ENCODE data around the gene FBXL17. TPM values are rescaled to one million over a fixed set of nuclear protein-coding genes. Genes with fewer than 3 reads are reported as not detected.

The FBXL17 gene
- total RNA-seq, 4 donors from 2014 or later, result 10.7 to 31.6 (median 22.1) TPM

GRCh38 chr5:108083232-108083631 is 298.7 kb downstream of the FBXL17 start:
- no peaks in the 10 kb centered on the region for H3K4me1 ChIP-seq
- no peaks in the 10 kb centered on the region for H3K27me3 ChIP-seq
- no peaks in the 10 kb centered on the region for H3K36me3 ChIP-seq
- H3K9me3 ChIP-seq, result no peaks in the 10 kb centered on the region
- DNase-seq, result no peak
- H3K4me3 ChIP-seq, result no peak overlapping the region
- H3K27ac ChIP-seq, result no peak overlapping the region
- TF ChIP-seq CTCF (IDR thresholded peaks at IDR 0.05), result no peak
- no peak for TF ChIP-seq POLR2A (IDR thresholded peaks at IDR 0.05)

DNA sequence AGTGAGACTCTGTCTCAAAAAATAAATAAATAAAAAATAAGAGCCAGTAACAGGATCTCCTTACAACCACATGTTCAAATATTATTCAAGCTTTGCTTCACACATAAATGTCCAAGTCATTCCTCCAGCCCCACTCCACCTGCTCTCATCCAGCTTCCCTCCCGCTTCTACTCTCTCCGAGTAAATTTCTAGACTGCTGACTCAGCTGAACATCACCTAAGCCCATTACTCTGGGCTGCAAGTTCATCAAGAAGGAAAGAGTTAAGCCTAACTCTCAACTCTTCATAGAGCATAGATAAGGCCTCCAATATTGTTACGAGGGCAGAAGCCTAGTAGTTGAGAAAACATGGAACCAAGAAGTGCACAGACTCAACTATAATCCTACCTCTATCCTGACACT is 300.2 kb downstream of the FBXL17 start:
- H3K36me3 ChIP-seq, result no peaks in the 10 kb centered on the region
- TF ChIP-seq CTCF (IDR thresholded peaks at IDR 0.05) (no peak), POLR2A (IDR thresholded peaks at IDR 0.05) (no peak)
- H3K27me3 ChIP-seq, result no peaks in the 10 kb centered on the region
- no peak overlapping the region for H3K27ac ChIP-seq
- H3K9me3 ChIP-seq, result no peaks in the 10 kb centered on the region
- H3K4me3 ChIP-seq, result no peak overlapping the region
- DNase-seq, result no peak
- no peaks in the 10 kb centered on the region for H3K4me1 ChIP-seq

DNA sequence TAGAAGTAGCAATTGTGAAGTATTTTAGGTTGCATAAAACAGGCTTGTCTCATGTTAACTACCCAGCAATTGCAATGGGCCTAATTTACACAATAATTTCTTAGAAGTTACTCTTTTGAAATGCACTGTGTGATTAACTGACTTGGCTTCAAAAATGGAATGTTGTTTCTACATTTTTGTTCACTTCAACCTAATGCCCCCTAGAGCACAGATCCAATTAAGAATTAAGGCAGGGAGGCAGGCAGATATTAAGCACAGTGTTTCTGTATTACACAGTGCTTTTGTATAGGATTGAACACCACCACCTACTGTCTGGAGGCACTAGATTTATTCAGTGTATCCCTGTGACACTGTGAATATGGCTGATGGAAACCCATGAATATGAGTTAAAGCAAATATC is 302.1 kb downstream of the FBXL17 start:
- Histone ChIP-seq H3K4me3 (no peak overlapping the region), H3K27me3 (no peaks in the 10 kb centered on the region), H3K36me3 (no peaks in the 10 kb centered on the region), H3K9me3 (no peaks in the 10 kb centered on the region), H3K27ac (no peak overlapping the region), H3K4me1 (no peaks in the 10 kb centered on the region)
- TF ChIP-seq CTCF (IDR thresholded peaks at IDR 0.05) (no peak), POLR2A (IDR thresholded peaks at IDR 0.05) (no peak)
- DNase-seq, result no peak

GRCh38 chr5:108078882-108079281 is 303.0 kb downstream of the FBXL17 start:
- DNase-seq, result no peak
- Histone ChIP-seq H3K36me3 (no peaks in the 10 kb centered on the region), H3K27me3 (no peaks in the 10 kb centered on the region), H3K9me3 (no peaks in the 10 kb centered on the region), H3K4me1 (no peaks in the 10 kb centered on the region), H3K27ac (no peak overlapping the region), H3K4me3 (no peak overlapping the region)
- no peak for TF ChIP-seq CTCF (IDR thresholded peaks at IDR 0.05)
- TF ChIP-seq POLR2A (IDR thresholded peaks at IDR 0.05), result no peak

- no peaks in the 10 kb centered on the region for H3K27me3 ChIP-seq
- no peaks in the 10 kb centered on the region for H3K9me3 ChIP-seq
- DNase-seq, result no peak
- no peak overlapping the region for H3K4me3 ChIP-seq
- no peaks in the 10 kb centered on the region for H3K36me3 ChIP-seq
- H3K27ac ChIP-seq, result no peak overlapping the region
- H3K4me1 ChIP-seq, result no peaks in the 10 kb centered on the region
- TF ChIP-seq CTCF (IDR thresholded peaks at IDR 0.05) (no peak), POLR2A (IDR thresholded peaks at IDR 0.05) (no peak)
These were observed 303.6 kb downstream of the FBXL17 start for GRCh38 chr5:108078345-108078744.

DNA sequence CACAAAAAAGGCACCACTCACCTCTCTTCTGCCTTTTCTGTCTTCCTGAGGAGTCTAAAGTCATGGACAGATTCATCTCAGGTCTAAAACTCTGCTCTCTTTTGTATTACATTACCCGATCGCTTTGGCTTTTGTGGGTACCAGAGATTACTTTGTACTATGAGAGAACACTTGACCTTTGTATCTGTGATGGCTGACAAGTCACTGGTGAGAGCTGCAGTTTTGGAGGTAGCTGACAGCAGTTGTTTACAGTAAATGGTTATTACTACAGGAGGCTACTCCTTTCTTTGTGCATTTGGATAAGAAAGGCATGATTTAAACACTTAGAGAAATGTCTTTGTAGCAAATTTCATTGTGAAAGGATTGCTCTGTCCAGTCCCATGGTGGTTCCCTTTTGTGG is 307.3 kb downstream of the FBXL17 start:
- Histone ChIP-seq H3K27me3 (no peaks in the 10 kb centered on the region), H3K4me1 (no peaks in the 10 kb centered on the region), H3K36me3 (no peaks in the 10 kb centered on the region), H3K27ac (no peak overlapping the region), H3K9me3 (no peaks in the 10 kb centered on the region), H3K4me3 (no peak overlapping the region)
- DNase-seq, result no peak
- no peak for TF ChIP-seq POLR2A (IDR thresholded peaks at IDR 0.05)
- no peak for TF ChIP-seq CTCF (IDR thresholded peaks at IDR 0.05)

All from Peyer's patch (tissue), 4 donors.